Skeletal muscle tissue (tissue), 4 donors: ENCODE data around the gene TINAGL1. TPM values are rescaled to one million over a fixed set of nuclear protein-coding genes. Genes with fewer than 3 reads are reported as not detected.

Experiments
- H3K27ac ChIP-seq: one replicate; pipeline ENCODE4 v1.7.0; 2013; ENCODE audit warnings: mild to moderate bottlenecking, low read depth, low read length, inconsistent platforms
- H3K27me3 ChIP-seq, 3 donors: one replicate each; pipeline ENCODE4 v1.7.0; 2013; ENCODE audit warnings: low read length in 3 of 3; ENCODE audit not compliant: control insufficient read depth in 3 of 3, insufficient read depth in 3 of 3
- H3K36me3 ChIP-seq, 3 donors: one replicate each; pipeline ENCODE4 v1.7.0; 2013; ENCODE audit warnings: low read length in 3 of 3; ENCODE audit not compliant: control insufficient read depth in 3 of 3, insufficient read depth in 3 of 3
- H3K4me1 ChIP-seq, 3 donors: one replicate each; pipeline ENCODE4 v1.7.0; 2013; ENCODE audit warnings: low read length in 3 of 3, mild to moderate bottlenecking in 3 of 3; ENCODE audit not compliant: control insufficient read depth in 3 of 3, insufficient read depth in 3 of 3
- H3K4me3 ChIP-seq, 3 donors: one replicate each; pipeline ENCODE4 v1.7.0; 2013; ENCODE audit warnings: low read length in 3 of 3
- H3K9ac ChIP-seq, 3 donors: one replicate each; pipeline ENCODE4 v1.7.0; 2013; ENCODE audit warnings: low read length in 3 of 3, mild to moderate bottlenecking in 3 of 3, moderate library complexity in 2 of 3, low read depth in 1 of 3
- H3K9me3 ChIP-seq, 3 donors: one replicate each; pipeline ENCODE4 v1.7.0; 2013; ENCODE audit warnings: low read length in 3 of 3; ENCODE audit not compliant: control insufficient read depth in 3 of 3
- total RNA-seq: library from RNA; depleted of rRNA; stranded (reverse); fragments of >200 nt; gene quantifications from one replicate; pipeline ENCODE4 v1.2.3, GENCODE V29; 2014
- donor health status: Osteomylitis.

The TINAGL1 gene
- total RNA-seq, 1 donor from 2014 or later, result 17.2 TPM

GRCh38 chr1:31626223-31627207, 50.2 kb downstream of the TINAGL1 start:
- Histone ChIP-seq H3K9me3 (no peaks in the 10 kb centered on the region), H3K4me3 (no peak overlapping the region), H3K27ac (peak overlapping the region; percentile 86), H3K4me1 (peaks cover 22 to 55% (median 51%) of the 10 kb centered on the region in 3 donors), H3K27me3 (no peaks in the 10 kb centered on the region), H3K36me3 (peaks cover 29 to 32% (median 30%) of the 10 kb centered on the region in 3 donors), H3K9ac (peak overlapping the region in 2 of 3 donors; percentile 25 to 58)

- Histone ChIP-seq H3K36me3 (peaks cover 38 to 41% (median 39%) of the 10 kb centered on the region in 3 donors), H3K9me3 (no peaks in the 10 kb centered on the region), H3K27ac (peak overlapping the region; percentile 86), H3K9ac (peak overlapping the region; percentile 2 to 74 (median 50)), H3K4me3 (no peak overlapping the region), H3K4me1 (peaks cover 29 to 62% (median 53%) of the 10 kb centered on the region in 3 donors), H3K27me3 (no peaks in the 10 kb centered on the region)
Measured at GRCh38 chr1:31627301-31627929, 51.1 kb downstream of the TINAGL1 start.

- H3K4me3 ChIP-seq, result peak overlapping the region in 1 of 3 donors; percentile 54
- H3K9ac ChIP-seq, result peak overlapping the region; percentile 2 to 74 (median 50)
- H3K27me3 ChIP-seq, result no peaks in the 10 kb centered on the region
- H3K4me1 ChIP-seq, result peaks cover 33 to 66% (median 58%) of the 10 kb centered on the region in 3 donors
- peak overlapping the region; percentile 86 for H3K27ac ChIP-seq
- no peaks in the 10 kb centered on the region for H3K9me3 ChIP-seq
- H3K36me3 ChIP-seq, result peaks cover 43 to 47% (median 45%) of the 10 kb centered on the region in 3 donors
Measured at GRCh38 chr1:31627930-31628559, 51.7 kb downstream of the TINAGL1 start.

- H3K27me3 ChIP-seq, result no peaks in the 10 kb centered on the region
- no peak overlapping the region for H3K9ac ChIP-seq
- no peaks in the 10 kb centered on the region for H3K9me3 ChIP-seq
- peaks cover 33 to 69% (median 61%) of the 10 kb centered on the region in 3 donors for H3K4me1 ChIP-seq
- peaks cover 46 to 50% (median 47%) of the 10 kb centered on the region in 3 donors for H3K36me3 ChIP-seq
- H3K27ac ChIP-seq, result peak overlapping the region; percentile 86
- no peak overlapping the region for H3K4me3 ChIP-seq
Measured at GRCh38 chr1:31628931-31629556, 52.7 kb downstream of the TINAGL1 start.

GRCh38 chr1:31632649-31633048, 56.3 kb downstream of the TINAGL1 start:
- peaks cover 47 to 59% (median 47%) of the 10 kb centered on the region in 3 donors for H3K36me3 ChIP-seq
- H3K4me3 ChIP-seq, result no peak overlapping the region
- H3K27me3 ChIP-seq, result no peaks in the 10 kb centered on the region
- H3K9ac ChIP-seq, result no peak overlapping the region
- no peaks in the 10 kb centered on the region for H3K9me3 ChIP-seq
- no peak overlapping the region for H3K27ac ChIP-seq
- peaks cover 29 to 71% (median 70%) of the 10 kb centered on the region in 3 donors for H3K4me1 ChIP-seq

- Histone ChIP-seq H3K9ac (no peak overlapping the region), H3K4me1 (peaks cover 28 to 71% (median 70%) of the 10 kb centered on the region in 3 donors), H3K27ac (no peak overlapping the region), H3K9me3 (no peaks in the 10 kb centered on the region), H3K27me3 (no peaks in the 10 kb centered on the region), H3K4me3 (no peak overlapping the region), H3K36me3 (peaks cover 47 to 57% (median 47%) of the 10 kb centered on the region in 3 donors)
Measured at GRCh38 chr1:31633117-31633516, 56.8 kb downstream of the TINAGL1 start.

Other genes starting within 250 kb of the TINAGL1 start
- gene FABP3, start 203.4 kb upstream of the TINAGL1 start, total RNA-seq, result 201 TPM
- gene SERINC2, start 163.3 kb upstream of the TINAGL1 start, total RNA-seq, result 2.1 TPM
- not detected for gene HCRTR1, start 41.2 kb downstream of the TINAGL1 start, total RNA-seq
- gene PEF1, start 68.4 kb downstream of the TINAGL1 start, total RNA-seq, result 44.9 TPM
- 91.9 TPM for gene COL16A1, start 127.5 kb downstream of the TINAGL1 start, total RNA-seq
- gene ADGRB2, start 187.8 kb downstream of the TINAGL1 start, total RNA-seq, result 6.3 TPM
- gene SPOCD1, start 239.5 kb downstream of the TINAGL1 start, total RNA-seq, result not detected